Spleen (tissue), 11 donors: ENCODE measurements around the gene MAP1LC3A. TPM values are rescaled to one million over a fixed set of nuclear protein-coding genes. Genes with fewer than 3 reads are reported as not detected.

Experiments
- DNase-seq: peaks from one replicate; pipeline ENCODE4 v3.0.0-alpha.2; 2020
- H3K27ac ChIP-seq, 8 donors: fragments of 200-600 bp; sonication (generic) in 7 of 8; 1 replicate in 4 of 8; 2 replicates in 4 of 8; pipeline versions ENCODE4 v1.5.0 to v1.8.0; 2016 to 2021; ENCODE audit warnings: inconsistent platforms in 4 of 8, mild to moderate bottlenecking in 4 of 8, moderate library complexity in 1 of 8
- H3K27me3 ChIP-seq, 7 donors: fragments of 200-600 bp; sonication (generic) in 6 of 7; replicated peaks in 1 of 7; 1 replicate in 4 of 7; 2 replicates in 3 of 7; pipeline versions ENCODE4 v1.5.0 to v1.8.0; 2016 to 2021; ENCODE audit warnings: inconsistent platforms in 3 of 7, mild to moderate bottlenecking in 1 of 7
- H3K36me3 ChIP-seq, 6 donors: fragments of 200-600 bp; sonication (generic) in 5 of 6; 1 replicate in 4 of 6; 2 replicates in 2 of 6; pipeline versions ENCODE4 v1.5.0 to v1.8.0; 2016 to 2021; ENCODE audit warnings: inconsistent platforms in 2 of 6
- H3K4me1 ChIP-seq, 6 donors: fragments of 200-600 bp; sonication (generic) in 5 of 6; 1 replicate in 3 of 6; 2 replicates in 3 of 6; pipeline versions ENCODE4 v1.5.0 to v1.8.0; 2016 to 2021; ENCODE audit warnings: inconsistent platforms in 3 of 6
- H3K4me3 ChIP-seq, 8 donors: fragments of 200-600 bp; sonication (generic) in 7 of 8; 1 replicate in 4 of 8; 2 replicates in 4 of 8; pipeline versions ENCODE4 v1.5.0 to v1.8.0; 2016 to 2021; ENCODE audit warnings: inconsistent platforms in 4 of 8, mild to moderate bottlenecking in 4 of 8, moderate library complexity in 2 of 8
- H3K9me3 ChIP-seq, 8 donors: fragments of 200-600 bp; sonication (generic) in 7 of 8; 1 replicate in 4 of 8; 2 replicates in 4 of 8; pipeline versions ENCODE4 v1.5.0 to v1.8.0; 2016 to 2021; ENCODE audit warnings: inconsistent platforms in 4 of 8
- CTCF ChIP-seq, 11 experiments: fragments of 200-600 bp in 7 of 11; fragments of 450-650 bp in 4 of 11; sonication (generic) in 4 of 11; IDR thresholded peaks in 8 of 11; conservative IDR thresholded peaks in 3 of 11; 1 replicate in 7 of 11; 2 replicates in 4 of 11; pipeline versions ENCODE4 v1.4.0 to v1.8.0; 2016 to 2021; ENCODE audit warnings: antibody characterized with exemption in 11 of 11, inconsistent platforms in 4 of 11, mild to moderate bottlenecking in 1 of 11
- POLR2A ChIP-seq, 3 donors: fragments of 450-650 bp; IDR thresholded peaks; one replicate each; pipeline ENCODE4 v1.5.1; 2017; ENCODE audit warnings: antibody characterized with exemption in 3 of 3, mild to moderate bottlenecking in 1 of 3
- POLR2AphosphoS5 ChIP-seq, 3 donors: sonication (generic); formaldehyde crosslinking; IDR thresholded peaks; one replicate each; pipeline ENCODE4 v1.5.1; 2017; ENCODE audit warnings: antibody characterized with exemption in 3 of 3
- WGBS, 5 donors: extraction: QIAGEN DNeasy Blood & Tissue Kit in 3 of 5; methylation state at CpG; one replicate each; pipeline versions ENCODE4 v1.1.5 to v1.1.7; 2013 to 2018; 5-methylcytosine and 5-hydroxymethylcytosine counted together
- intact Hi-C: fragments of 100-400 bp; cut with DNase I; formaldehyde crosslinking; loops from one replicate; pipeline ENCODE4 v1.15.0; 2023; ENCODE audit warnings: low total_unique reads
- polyA plus RNA-seq, 3 donors: library from polyadenylated mRNA; stranded (reverse); fragments of 200-250 nt; gene quantifications; one replicate each; pipeline ENCODE4 v1.2.1, GENCODE V29; 2013
- total RNA-seq, 7 donors: library from RNA; depleted of rRNA in 3 of 7; stranded (reverse); fragments of >200 nt in 3 of 7; fragmentation: NEBNext Ultra II Directional in 4 of 7; extraction: Animal tissue kit (Norgen Biotek cat#: 25700) in 4 of 7; gene quantifications; one replicate each; pipeline versions ENCODE4 v1.1.0 to v1.2.1, GENCODE V29; 2016 to 2021
- donor health status: healthy with polysubstance abuse.
- donor health status: DM: no; HTN: no; CAD: no; lungs with moderate emphysema.
- donor health status: DM: no; HTN: no; CAD: no.
- donor health status: Bipolar disorder and iron deficiency.
- donor health status: healthy.
- donor health status: DM: no; HTN: no; CAD: no.
- donor health status: DM: yes; HTN: yes; CAD: no.

The MAP1LC3A gene
- total and polyA plus RNA-seq, 10 donors: 13.0 to 56.7 (median 30.1) TPM

- Histone ChIP-seq H3K9me3 (no peaks in the 10 kb centered on the region), H3K27me3 (no peaks in the 10 kb centered on the region), H3K4me3 (no peak overlapping the region), H3K4me1 (peaks cover 5 to 33% (median 13%) of the 10 kb centered on the region in 6 donors), H3K27ac (peak overlapping the region in 1 of 8 donors; percentile 1), H3K36me3 (peaks cover 0 to 13% (median 0%) of the 10 kb centered on the region in 6 donors)
- intact Hi-C loops: no loop called here
- 90 to 92% (median 91%) methylated on average over 10 of the region's 10 CpGs for WGBS, 5 donors
- no peak for DNase-seq
- TF ChIP-seq POLR2AphosphoS5 (IDR thresholded peaks at IDR 0.05) (no peak), POLR2A (IDR thresholded peaks at IDR 0.05) (no peak)
Measured at GRCh38 chr20:34561661-34562060, 3.1 kb downstream of the MAP1LC3A start.

- no peak for DNase-seq
- Histone ChIP-seq H3K27ac (no peak overlapping the region), H3K36me3 (peaks cover 0 to 22% (median 0%) of the 10 kb centered on the region in 6 donors), H3K4me1 (peaks cover 4 to 32% (median 10%) of the 10 kb centered on the region in 6 donors), H3K9me3 (no peaks in the 10 kb centered on the region), H3K27me3 (no peaks in the 10 kb centered on the region), H3K4me3 (no peak overlapping the region)
- 33 to 72% (median 66%) methylated on average over 2 to 5 of the region's 5 CpGs for WGBS, 5 donors
- TF ChIP-seq CTCF (IDR thresholded peaks at IDR 0.05 in 8 of 11, conservative IDR thresholded peaks at IDR 0.05 in 3 of 11) (peak in 8 of 11 experiments; percentile 27 to 63 (median 46)), POLR2A (IDR thresholded peaks at IDR 0.05) (no peak), POLR2AphosphoS5 (IDR thresholded peaks at IDR 0.05) (peak in 1 of 3 donors; percentile 39)
- intact Hi-C loops: no loop called here
Measured at GRCh38 chr20:34562641-34563040, 4.1 kb downstream of the MAP1LC3A start.

- 60 to 87% (median 76%) methylated on average over 6 to 7 of the region's 7 CpGs for WGBS, 5 donors
- Histone ChIP-seq H3K4me3 (no peak overlapping the region), H3K4me1 (peaks cover 0 to 13% (median 0%) of the 10 kb centered on the region in 6 donors), H3K27ac (peak overlapping the region in 1 of 8 donors; percentile 30), H3K36me3 (peaks cover 0 to 42% (median 3%) of the 10 kb centered on the region in 6 donors), H3K9me3 (no peaks in the 10 kb centered on the region), H3K27me3 (no peaks in the 10 kb centered on the region)
- intact Hi-C loops: no loop called here
- DNase-seq: peak; percentile 48
- TF ChIP-seq CTCF (IDR thresholded peaks at IDR 0.05 in 8 of 11, conservative IDR thresholded peaks at IDR 0.05 in 3 of 11): no peak
- no peak for TF ChIP-seq POLR2A (IDR thresholded peaks at IDR 0.05)
- no peak for TF ChIP-seq POLR2AphosphoS5 (IDR thresholded peaks at IDR 0.05)
Measured at GRCh38 chr20:34564833-34565232, 6.3 kb downstream of the MAP1LC3A start.

- 86 to 94% (median 90%) methylated on average over 9 of the region's 9 CpGs for WGBS, 5 donors
- Histone ChIP-seq H3K27me3 (no peaks in the 10 kb centered on the region), H3K9me3 (no peaks in the 10 kb centered on the region), H3K36me3 (peaks cover 0 to 60% (median 4%) of the 10 kb centered on the region in 6 donors), H3K4me3 (no peak overlapping the region), H3K4me1 (peaks cover 0 to 11% (median 4%) of the 10 kb centered on the region in 6 donors), H3K27ac (no peak overlapping the region)
- intact Hi-C loops: no loop called here
- TF ChIP-seq CTCF (IDR thresholded peaks at IDR 0.05 in 8 of 11, conservative IDR thresholded peaks at IDR 0.05 in 3 of 11): no peak
- TF ChIP-seq POLR2A (IDR thresholded peaks at IDR 0.05): no peak
- no peak for TF ChIP-seq POLR2AphosphoS5 (IDR thresholded peaks at IDR 0.05)
- peak; percentile 68 for DNase-seq
Measured at GRCh38 chr20:34566978-34567891, 8.7 kb downstream of the MAP1LC3A start.
